ENCODE measurements around the gene TARBP1.

DNA sequence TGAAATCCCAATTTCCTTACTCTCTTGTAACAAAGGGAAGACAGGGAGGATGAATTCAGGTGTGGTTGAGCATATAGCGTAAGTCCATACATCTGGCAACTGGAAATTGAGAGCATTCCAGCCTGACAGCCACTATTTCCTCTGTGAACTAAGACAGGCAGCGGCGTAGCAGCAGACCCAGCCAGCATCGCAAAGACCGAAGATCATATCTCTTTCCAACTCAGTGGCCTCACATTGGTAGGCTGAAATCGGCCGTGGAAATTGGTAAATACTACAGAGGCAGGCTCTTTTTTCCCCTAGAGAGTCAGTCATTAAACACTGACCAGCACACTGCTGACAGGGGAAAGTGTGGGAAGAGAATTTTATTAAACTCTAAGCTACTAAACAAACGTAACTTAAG is 43.4 kb downstream of the TARBP1 start:
- TF ChIP-seq, protein P1, sequence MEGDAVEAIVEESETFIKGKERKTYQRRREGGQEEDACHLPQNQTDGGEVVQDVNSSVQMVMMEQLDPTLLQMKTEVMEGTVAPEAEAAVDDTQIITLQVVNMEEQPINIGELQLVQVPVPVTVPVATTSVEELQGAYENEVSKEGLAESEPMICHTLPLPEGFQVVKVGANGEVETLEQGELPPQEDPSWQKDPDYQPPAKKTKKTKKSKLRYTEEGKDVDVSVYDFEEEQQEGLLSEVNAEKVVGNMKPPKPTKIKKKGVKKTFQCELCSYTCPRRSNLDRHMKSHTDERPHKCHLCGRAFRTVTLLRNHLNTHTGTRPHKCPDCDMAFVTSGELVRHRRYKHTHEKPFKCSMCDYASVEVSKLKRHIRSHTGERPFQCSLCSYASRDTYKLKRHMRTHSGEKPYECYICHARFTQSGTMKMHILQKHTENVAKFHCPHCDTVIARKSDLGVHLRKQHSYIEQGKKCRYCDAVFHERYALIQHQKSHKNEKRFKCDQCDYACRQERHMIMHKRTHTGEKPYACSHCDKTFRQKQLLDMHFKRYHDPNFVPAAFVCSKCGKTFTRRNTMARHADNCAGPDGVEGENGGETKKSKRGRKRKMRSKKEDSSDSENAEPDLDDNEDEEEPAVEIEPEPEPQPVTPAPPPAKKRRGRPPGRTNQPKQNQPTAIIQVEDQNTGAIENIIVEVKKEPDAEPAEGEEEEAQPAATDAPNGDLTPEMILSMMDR (IDR thresholded peaks at IDR 0.05) = no peak
- TF ChIP-seq EP300 (IDR thresholded peaks at IDR 0.05) = no peak
- TF ChIP-seq RFX5 (IDR thresholded peaks at IDR 0.05) = no peak
- no peak for TF ChIP-seq BHLHE40 (IDR thresholded peaks at IDR 0.05; ENCODE audit: low read depth, low read length)
- TF ChIP-seq, protein P2, sequence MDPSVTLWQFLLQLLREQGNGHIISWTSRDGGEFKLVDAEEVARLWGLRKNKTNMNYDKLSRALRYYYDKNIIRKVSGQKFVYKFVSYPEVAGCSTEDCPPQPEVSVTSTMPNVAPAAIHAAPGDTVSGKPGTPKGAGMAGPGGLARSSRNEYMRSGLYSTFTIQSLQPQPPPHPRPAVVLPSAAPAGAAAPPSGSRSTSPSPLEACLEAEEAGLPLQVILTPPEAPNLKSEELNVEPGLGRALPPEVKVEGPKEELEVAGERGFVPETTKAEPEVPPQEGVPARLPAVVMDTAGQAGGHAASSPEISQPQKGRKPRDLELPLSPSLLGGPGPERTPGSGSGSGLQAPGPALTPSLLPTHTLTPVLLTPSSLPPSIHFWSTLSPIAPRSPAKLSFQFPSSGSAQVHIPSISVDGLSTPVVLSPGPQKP (IDR thresholded peaks at IDR 0.05; ENCODE audit: low read depth, low read length) = no peak
- TF ChIP-seq, protein P3, sequence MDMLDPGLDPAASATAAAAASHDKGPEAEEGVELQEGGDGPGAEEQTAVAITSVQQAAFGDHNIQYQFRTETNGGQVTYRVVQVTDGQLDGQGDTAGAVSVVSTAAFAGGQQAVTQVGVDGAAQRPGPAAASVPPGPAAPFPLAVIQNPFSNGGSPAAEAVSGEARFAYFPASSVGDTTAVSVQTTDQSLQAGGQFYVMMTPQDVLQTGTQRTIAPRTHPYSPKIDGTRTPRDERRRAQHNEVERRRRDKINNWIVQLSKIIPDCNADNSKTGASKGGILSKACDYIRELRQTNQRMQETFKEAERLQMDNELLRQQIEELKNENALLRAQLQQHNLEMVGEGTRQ (IDR thresholded peaks at IDR 0.05) = no peak
- no peak for TF ChIP-seq CEBPB (IDR thresholded peaks at IDR 0.05)
- TF ChIP-seq, protein P4, sequence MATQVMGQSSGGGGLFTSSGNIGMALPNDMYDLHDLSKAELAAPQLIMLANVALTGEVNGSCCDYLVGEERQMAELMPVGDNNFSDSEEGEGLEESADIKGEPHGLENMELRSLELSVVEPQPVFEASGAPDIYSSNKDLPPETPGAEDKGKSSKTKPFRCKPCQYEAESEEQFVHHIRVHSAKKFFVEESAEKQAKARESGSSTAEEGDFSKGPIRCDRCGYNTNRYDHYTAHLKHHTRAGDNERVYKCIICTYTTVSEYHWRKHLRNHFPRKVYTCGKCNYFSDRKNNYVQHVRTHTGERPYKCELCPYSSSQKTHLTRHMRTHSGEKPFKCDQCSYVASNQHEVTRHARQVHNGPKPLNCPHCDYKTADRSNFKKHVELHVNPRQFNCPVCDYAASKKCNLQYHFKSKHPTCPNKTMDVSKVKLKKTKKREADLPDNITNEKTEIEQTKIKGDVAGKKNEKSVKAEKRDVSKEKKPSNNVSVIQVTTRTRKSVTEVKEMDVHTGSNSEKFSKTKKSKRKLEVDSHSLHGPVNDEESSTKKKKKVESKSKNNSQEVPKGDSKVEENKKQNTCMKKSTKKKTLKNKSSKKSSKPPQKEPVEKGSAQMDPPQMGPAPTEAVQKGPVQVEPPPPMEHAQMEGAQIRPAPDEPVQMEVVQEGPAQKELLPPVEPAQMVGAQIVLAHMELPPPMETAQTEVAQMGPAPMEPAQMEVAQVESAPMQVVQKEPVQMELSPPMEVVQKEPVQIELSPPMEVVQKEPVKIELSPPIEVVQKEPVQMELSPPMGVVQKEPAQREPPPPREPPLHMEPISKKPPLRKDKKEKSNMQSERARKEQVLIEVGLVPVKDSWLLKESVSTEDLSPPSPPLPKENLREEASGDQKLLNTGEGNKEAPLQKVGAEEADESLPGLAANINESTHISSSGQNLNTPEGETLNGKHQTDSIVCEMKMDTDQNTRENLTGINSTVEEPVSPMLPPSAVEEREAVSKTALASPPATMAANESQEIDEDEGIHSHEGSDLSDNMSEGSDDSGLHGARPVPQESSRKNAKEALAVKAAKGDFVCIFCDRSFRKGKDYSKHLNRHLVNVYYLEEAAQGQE (IDR thresholded peaks at IDR 0.05) = no peak
- no peak for TF ChIP-seq JUNB (IDR thresholded peaks at IDR 0.05)
- no peak for TF ChIP-seq ZNF302 (CRISPR knock-in tag; IDR thresholded peaks at IDR 0.05)
